Measurements from ENCODE around the gene ADARB2. TPM values are rescaled to one million over a fixed set of nuclear protein-coding genes. Genes with fewer than 3 reads are reported as not detected.
"Not testable (repeated sequence)": the region's sequence is repeated elsewhere in the genome, so short reads cannot be mapped to it uniquely, and the experiment has no call there.

ADARB2 gene
- total and polyA plus RNA-seq, 8 donors: 0.34 to 24.7 (median 3.2) TPM

GRCh38 chr10:1398626-1399410 is 338.5 kb downstream of the ADARB2 start:
- peak in 2 of 6 donors; percentile 0 to 30 for DNase-seq
- Histone ChIP-seq H3K4me1 (no peaks in the 10 kb centered on the region), H3K27ac (no peak overlapping the region), H3K9me3 (no peaks in the 10 kb centered on the region), H3K36me3 (no peaks in the 10 kb centered on the region), H3K4me3 (no peak overlapping the region), H3K27me3 (peaks cover 0 to 4% (median 0%) of the 10 kb centered on the region in 4 donors)
- TF ChIP-seq CTCF (IDR thresholded peaks at IDR 0.05): no peak
- 72 to 76% methylated on average over 19 of the region's 19 CpGs for WGBS, 2 donors
- ATAC-seq: no peak
- no peak for FAIRE-seq
- intact Hi-C loops (cut with DNase I): no loop called here

GRCh38 chr10:1398116-1398515 is 339.2 kb downstream of the ADARB2 start:
- DNase-seq: peak in 2 of 6 donors; percentile 0 to 21
- FAIRE-seq; ATAC-seq; H3K4me1 ChIP-seq; H3K36me3 ChIP-seq; H3K27me3 ChIP-seq; H3K27ac ChIP-seq; H3K9me3 ChIP-seq; H3K4me3 ChIP-seq; intact Hi-C loops (cut with DNase I): not testable (repeated sequence)
- WGBS, 2 donors: 64 to 75% methylated on average over 15 of the region's 15 CpGs

- Histone ChIP-seq H3K9me3 (no peaks in the 10 kb centered on the region), H3K27me3 (peaks cover 0 to 4% (median 0%) of the 10 kb centered on the region in 4 donors), H3K4me1 (no peaks in the 10 kb centered on the region), H3K36me3 (no peaks in the 10 kb centered on the region), H3K4me3 (no peak overlapping the region), H3K27ac (no peak overlapping the region)
- no peak for TF ChIP-seq CTCF (IDR thresholded peaks at IDR 0.05)
- intact Hi-C loops (cut with DNase I): no loop called here
- no peak for ATAC-seq
- 83 to 88% methylated on average over 20 of the region's 20 CpGs for WGBS, 2 donors
- FAIRE-seq: no peak
- no peak for DNase-seq
Observed at GRCh38 chr10:1396297-1396635, 341.1 kb downstream of the ADARB2 start.

GRCh38 chr10:1395481-1396296 is 341.6 kb downstream of the ADARB2 start:
- H3K4me3 ChIP-seq: no peak overlapping the region
- TF ChIP-seq CTCF (IDR thresholded peaks at IDR 0.05): no peak
- FAIRE-seq (no peak), DNase-seq (no peak), ATAC-seq (no peak)
- no peaks in the 10 kb centered on the region for H3K4me1 ChIP-seq
- no peaks in the 10 kb centered on the region for H3K36me3 ChIP-seq
- no peaks in the 10 kb centered on the region for H3K9me3 ChIP-seq
- H3K27ac ChIP-seq: no peak overlapping the region
- intact Hi-C loops (cut with DNase I): no loop called here
- 86 to 88% methylated on average over 33 of the region's 33 CpGs for WGBS, 2 donors
- H3K27me3 ChIP-seq: peaks cover 0 to 4% (median 0%) of the 10 kb centered on the region in 4 donors

GRCh38 chr10:1395025-1395480 is 342.3 kb downstream of the ADARB2 start:
- H3K4me1 ChIP-seq: no peaks in the 10 kb centered on the region
- DNase-seq (no peak), ATAC-seq (no peak), FAIRE-seq (no peak)
- no peaks in the 10 kb centered on the region for H3K36me3 ChIP-seq
- no peak for TF ChIP-seq CTCF (IDR thresholded peaks at IDR 0.05)
- peaks cover 0 to 1% (median 0%) of the 10 kb centered on the region in 4 donors for H3K27me3 ChIP-seq
- 76 to 83% methylated on average over 11 of the region's 11 CpGs for WGBS, 2 donors
- intact Hi-C loops (cut with DNase I): no loop called here
- no peak overlapping the region for H3K27ac ChIP-seq
- H3K9me3 ChIP-seq: no peaks in the 10 kb centered on the region
- H3K4me3 ChIP-seq: no peak overlapping the region
